NCI-H69 (cell line): ENCODE measurements around the gene ACP2.
"Not testable (repeated sequence)": the region's sequence is repeated elsewhere in the genome, so short reads cannot be mapped to it uniquely, and the experiment has no call there.

Experiments used
- DNase-seq: peaks from one replicate; lab custom pipeline; 2025; lab: John Stamatoyannopoulos, UW

Gene ACP2

GRCh38 chr11:47202576-47202975, 46.0 kb downstream of the ACP2 start:
- no peak for DNase-seq

- DNase-seq = peak; percentile 18
These were observed 47.6 kb downstream of the ACP2 start for GRCh38 chr11:47201015-47201414.

- not testable (repeated sequence) for DNase-seq
These were observed 50.5 kb downstream of the ACP2 start for GRCh38 chr11:47198161-47198560.

GRCh38 chr11:47192111-47192510, 56.5 kb downstream of the ACP2 start:
- DNase-seq = no peak

GRCh38 chr11:47191137-47191536, 57.5 kb downstream of the ACP2 start:
- not testable (repeated sequence) for DNase-seq
